OCI-M1 (cell line): ENCODE results near the gene GSC2.
"Not testable (repeated sequence)": the region's sequence is repeated elsewhere in the genome, so short reads cannot be mapped to it uniquely, and the experiment has no call there.

Experiments
- DNase-seq: peaks from one replicate; lab custom pipeline; 2025; lab: John Stamatoyannopoulos, UW

The GSC2 gene

DNA sequence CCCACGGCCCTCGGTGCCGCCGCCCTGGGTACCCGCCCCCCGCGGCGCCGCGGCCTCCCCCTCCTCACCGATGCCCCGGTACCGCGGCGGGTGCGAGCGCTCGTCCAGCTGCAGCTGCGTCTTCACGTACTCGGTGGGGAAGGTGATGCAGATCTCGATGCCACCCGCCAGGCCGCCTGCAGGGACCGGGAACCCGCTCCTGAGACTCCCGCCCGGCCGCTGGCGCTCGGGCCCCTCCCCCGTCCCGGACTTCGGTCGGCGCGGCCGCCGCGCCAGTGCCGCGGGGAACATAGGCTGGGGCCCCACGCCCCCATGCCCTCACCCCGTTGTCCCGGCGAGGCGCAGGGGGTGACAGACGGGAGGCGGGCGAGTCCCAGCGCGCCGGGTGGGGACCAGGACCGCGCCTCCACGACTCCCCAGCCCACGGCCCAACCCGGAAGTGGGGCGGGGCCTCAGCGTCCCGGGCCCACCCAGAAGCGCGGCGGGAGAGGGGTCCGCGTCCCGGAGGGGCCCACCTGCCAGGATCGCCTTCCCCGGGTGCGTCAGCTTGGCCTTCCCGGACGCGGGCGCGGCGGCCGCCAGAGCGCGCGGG, 28.1 kb upstream of the GSC2 start:
- DNase-seq = peak; percentile 70

DNA sequence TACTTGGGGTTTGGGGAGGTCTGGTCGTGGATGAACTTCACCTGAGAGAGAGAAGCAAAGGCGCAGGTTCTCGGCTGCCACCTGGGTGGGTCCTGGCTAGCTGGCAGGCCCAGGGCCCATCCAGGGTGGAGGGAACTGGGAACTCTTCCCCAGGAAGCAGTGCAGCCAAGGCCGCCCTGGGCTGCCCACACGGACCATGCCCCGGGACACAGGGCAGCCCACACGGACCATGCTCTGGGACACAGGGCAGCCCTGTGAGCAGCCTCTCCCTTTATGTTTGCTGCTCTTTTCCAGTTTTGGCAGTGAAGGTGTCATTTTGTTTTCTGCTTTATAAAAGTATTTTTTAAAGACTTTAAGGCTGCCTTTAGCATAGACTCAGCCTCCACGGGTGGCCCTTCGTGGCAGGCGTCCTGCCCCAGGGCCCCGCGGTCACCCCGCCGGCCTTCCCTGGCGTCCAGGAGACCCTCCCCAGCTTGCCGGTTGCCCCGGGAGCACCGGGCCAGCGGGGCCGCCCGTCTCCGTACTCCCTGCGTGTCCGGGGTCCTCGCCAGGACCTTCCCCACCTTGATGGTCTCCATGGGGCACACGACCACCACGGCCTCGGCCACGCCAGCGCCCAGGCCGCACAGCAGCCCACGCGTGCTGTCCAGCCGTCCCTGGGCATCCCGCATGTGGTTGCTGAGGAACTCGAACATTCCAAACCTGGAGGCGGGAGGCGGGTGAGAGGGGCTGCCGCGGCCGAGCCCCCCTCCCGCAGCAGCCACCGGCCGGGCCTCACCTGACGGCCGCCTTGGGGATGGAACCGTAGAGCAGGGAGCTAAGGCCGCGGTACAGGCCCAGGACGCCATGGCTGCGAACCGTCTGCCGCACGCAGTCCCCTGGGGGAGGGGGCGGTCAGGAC, 27.3 kb upstream of the GSC2 start:
- DNase-seq = no peak

DNA sequence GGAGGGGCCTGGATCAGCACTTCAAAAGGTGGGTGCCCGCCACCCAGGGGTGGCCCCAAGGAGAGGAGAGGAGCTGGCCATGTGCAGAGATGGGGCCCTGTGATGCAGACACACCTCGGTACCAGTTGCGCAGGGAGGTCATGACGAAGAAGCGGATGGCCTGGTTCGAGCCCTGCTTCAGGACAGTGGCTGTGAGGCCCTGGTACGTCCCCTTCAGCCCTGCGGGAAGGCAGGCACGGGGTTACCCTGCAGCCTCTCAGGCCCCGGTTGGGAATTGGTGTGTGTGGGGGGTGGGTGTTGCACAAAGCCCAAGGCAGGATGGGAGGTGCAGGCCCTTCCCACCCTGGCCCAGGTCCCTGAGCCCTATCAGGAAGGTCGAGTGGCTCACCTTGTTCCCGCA, 26.6 kb upstream of the GSC2 start:
- no peak for DNase-seq

DNA sequence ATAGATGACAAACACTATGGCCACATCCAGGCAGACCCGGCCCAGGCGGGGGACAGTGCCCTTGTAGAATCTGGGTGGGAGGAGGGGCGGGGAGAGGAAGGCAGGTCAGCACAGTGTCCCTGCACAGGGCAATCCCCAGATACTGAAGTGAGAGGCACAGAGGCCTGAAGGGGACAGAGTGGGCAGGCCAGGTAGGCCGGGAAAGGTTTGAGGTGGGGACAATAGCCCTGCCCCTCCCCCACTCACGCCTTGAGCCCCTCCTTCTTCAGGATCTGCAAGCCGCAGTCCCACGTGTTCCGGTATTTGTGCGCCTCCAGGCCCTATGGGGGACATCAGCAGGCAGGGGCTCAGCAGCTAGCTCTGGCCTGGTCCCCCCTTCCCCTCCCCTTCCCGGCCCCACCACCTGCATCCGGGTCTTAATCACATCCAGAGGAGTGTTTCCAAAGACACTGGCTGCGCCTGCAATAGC, 26.1 kb upstream of the GSC2 start:
- DNase-seq = no peak

DNA sequence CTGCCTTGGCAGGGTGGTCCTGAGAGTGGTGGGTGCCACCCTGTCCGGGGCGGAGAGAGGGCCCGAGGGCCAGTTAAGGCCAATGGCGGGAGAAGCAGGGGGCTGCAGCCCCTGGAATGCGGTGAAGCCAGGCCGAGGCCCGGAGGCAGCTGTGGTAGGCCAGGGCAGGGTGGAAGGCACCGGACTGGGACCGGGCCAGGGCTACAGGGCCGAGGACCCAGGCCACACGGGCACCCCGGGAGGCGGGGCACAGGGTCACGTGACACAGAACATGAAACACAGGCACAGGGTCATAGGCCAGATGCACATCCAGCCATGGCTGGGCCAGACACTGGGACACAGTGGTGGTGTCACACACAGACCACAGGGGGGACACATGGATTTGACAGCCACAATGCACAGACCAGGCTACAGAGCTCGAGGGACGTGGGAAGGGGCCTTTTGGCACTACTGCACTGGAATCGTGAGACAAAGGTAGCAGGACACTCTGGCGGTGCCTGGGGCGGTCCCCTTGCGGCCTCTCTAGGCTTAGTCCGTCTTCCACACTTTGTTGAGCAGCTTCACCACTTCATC, 25.6 kb upstream of the GSC2 start:
- no peak for DNase-seq

DNA sequence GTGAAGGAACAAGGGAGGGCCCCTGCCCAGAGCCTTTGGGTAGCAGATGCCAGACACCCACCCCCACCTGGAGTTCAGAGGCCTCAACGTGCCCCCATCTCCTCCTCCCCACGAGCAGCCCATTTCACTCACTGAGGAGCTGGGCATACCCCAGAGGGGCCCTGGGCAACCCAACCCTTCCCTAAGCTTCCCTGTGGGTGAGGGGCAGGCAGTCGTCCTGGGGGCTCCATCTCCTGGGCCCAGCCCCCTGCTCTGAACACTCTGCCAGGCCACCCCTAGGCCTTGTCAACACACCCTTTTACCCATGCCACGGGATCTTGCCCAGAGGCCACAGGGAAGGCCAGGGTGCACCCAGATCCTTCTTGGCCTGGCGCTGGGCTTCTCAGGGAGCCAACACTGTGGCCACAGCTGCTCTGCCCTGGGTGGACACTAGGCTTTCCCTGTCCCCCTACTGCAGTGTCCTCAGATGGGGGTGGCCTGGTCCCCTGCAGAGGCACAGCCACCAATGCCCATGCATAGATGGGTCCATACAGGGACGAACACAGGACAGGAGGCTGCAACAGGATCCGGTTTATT, 25.0 kb upstream of the GSC2 start:
- DNase-seq = no peak

DNA sequence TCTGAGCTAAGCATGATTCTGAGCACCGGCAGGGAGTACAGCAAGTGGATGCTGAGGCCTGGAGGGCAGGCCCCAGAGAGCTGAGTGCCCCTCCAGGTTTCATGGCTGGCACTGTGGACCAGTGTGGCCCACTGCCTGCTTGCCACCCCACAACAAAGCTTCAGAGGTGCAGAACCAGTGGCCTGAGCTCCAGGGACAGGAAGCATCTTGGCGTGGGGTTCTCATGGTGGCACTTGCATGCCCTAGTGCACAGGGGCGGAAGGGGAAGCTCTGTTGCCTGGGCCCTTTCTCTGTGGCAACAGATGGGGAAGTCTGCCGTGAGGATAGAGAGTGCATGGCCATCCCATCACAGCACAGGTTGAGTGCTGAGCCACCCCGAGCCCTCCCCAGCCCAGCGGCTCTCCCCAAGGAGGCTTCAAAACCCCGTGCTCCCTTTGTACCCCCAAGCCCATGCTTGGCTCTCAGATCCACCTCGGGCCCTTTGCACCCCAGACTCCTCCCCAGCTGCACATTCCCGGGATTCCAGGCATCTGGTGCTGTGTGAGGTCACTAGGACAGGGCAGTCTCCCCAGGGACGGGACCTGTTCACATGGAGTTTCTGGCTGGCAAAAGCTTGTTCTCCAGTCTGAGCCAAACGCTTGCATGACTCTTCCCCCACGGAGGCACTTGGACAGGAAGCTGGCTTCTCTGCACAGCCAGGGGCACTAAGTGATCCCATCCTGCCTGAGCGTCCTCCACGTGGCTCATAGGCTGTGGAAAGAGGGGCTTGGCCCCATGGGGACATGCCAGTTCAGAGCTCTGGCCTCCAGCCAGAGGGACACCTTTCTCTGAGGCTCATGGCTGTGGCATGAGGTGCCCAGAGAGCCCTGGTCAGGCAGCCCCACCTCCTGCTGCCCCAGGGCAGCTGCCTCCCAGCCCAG, 24.3 kb upstream of the GSC2 start:
- DNase-seq = no peak

DNA sequence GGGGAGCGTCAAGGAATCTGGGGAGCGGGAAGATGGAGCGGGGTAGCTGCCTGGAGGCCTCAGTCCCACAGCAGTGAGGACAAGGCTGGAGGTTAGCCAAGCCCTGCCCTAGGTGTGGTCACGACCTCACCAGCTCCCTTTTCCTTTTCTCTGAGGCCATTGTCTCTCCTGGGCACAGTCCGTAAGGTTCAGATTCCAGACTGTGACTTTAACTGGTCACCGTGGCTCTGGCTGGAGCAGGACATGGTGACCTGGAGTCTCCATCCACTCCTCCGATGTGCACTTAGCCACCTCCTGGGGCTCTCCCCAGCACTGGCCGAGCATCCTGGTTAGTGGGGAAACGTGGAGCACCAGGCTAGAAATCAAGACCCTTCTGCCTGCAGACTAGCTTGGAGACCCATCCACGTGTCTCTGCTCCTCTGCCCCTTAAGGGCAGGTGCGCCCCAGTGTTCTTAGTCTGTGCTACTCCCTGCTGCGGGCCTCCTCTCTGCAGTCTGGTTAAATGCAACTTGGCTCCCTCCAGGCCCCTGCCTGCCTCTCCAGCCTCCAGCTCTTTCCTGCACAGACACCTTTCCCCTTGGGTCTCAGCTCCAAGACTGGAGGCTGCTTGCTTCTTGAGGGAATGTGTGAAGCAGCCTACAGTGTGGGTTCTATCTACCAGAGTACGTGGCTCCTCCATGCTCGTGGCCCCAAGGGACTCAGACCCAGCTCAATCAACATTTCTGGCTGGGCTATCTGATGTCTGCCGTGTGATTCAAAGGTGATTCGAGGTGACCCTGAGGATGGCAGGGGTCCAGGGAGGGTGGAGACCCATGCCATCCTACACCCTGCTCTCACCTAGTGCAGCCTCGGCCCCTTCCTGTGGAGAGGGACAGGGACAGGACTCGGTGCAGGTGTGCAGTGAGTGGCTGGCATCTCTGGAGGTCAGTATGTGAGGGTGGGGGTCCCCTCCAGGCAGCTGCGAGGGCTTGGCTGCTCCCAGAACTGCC, 23.2 kb upstream of the GSC2 start:
- no peak for DNase-seq

DNA sequence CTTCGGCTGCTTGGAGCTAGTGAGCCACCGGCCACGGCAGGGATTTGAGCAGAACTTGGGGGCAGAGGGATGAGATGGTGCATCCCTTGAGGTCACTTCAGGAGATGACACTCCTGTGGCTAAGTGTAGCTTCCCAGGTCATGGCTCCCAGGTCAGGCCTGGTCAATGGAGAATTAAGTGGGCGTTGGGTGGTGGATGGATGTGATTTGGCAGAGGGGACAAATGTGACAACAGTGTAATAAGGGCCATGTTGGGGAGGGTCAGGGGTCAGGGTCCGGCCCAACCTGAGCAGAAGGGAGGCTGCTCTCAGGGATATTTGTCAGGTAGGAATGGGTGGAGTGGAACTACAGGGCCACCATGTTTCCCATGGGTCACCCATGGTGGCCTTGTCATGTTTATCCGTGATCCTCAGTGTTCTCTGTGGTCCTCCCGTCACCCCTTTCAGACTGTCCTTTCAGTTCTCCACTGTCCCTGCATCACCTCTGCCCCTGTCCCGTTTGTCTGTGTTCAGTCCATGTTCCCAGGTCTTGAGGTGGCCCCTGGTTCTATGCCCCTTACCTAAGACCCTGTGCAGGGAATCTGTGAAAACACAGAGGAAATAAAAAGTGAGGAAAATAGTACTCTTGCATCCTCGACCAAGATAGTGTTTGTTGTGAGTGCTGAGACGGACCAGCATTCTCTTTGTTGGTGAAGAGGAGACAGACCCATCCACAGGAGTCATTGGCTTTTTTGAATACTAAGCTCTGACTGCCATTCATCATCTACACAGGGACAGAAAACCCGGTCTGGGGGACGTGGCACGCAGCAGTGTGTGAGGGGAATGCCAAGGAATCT, 22.3 kb upstream of the GSC2 start:
- no peak for DNase-seq

DNA sequence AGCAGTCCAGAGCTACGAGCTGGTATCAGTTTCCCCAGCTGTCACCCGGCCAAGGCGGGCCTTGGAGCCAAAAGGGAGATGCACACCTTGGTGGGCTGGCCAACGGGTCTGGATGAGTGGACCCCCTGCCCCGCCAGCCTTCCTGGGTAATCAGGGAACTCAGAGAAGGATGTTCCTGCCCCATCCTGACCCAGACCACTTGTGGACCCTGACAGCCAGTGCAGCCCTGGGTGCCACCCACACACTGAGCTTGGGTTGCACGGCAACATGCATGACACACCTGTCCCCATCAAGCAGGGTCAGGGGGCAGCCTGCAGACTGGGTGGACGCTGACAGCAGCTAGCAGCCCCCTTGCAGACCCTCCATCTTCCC, 19.8 kb upstream of the GSC2 start:
- DNase-seq = no peak

DNA sequence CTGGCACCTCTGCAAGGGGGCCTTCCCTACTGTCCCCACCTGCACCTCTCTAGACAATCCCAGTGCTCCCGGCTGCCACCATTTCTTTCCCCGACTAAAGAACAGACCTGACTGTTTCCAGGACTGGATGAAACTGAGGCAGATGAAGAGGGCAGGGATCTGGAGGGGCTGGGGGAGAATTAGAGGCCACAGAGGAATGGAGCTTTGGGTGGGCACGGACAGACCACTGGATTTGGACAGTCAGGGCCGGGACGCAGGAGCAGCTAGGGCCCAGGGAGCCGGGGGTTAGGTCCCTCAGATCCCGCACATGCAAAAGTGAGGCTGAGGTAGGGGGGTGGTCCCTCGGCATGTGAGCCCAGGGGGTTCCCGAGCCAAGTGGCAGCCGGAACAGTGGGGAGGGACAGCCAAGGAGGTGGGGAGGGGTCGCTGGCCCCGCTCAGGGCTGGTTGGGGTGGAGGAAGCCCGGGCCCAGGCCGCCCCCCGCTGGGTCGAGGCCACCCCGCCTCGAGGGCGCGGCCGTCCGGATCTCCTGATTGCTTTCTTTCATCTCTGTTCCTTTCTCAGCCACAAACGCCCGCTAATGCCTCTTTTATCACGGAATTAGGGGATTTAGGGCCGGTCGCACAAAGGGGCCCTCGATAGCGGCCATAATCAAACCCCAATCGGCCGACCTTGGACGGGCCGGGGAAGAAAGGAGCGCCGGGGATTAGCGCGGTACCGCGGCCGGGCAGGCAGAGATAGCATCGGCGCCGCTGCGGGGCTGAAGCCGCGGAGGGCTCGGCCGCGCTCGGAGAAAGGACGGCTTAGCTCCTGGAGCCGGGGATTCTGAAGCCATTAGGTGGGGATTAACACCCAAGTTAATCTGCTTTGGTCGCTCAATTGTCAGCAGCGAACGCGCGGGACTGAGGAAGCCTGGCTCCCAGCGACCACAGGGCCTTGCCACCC, 19.2 kb upstream of the GSC2 start:
- DNase-seq = peak; percentile 35

DNA sequence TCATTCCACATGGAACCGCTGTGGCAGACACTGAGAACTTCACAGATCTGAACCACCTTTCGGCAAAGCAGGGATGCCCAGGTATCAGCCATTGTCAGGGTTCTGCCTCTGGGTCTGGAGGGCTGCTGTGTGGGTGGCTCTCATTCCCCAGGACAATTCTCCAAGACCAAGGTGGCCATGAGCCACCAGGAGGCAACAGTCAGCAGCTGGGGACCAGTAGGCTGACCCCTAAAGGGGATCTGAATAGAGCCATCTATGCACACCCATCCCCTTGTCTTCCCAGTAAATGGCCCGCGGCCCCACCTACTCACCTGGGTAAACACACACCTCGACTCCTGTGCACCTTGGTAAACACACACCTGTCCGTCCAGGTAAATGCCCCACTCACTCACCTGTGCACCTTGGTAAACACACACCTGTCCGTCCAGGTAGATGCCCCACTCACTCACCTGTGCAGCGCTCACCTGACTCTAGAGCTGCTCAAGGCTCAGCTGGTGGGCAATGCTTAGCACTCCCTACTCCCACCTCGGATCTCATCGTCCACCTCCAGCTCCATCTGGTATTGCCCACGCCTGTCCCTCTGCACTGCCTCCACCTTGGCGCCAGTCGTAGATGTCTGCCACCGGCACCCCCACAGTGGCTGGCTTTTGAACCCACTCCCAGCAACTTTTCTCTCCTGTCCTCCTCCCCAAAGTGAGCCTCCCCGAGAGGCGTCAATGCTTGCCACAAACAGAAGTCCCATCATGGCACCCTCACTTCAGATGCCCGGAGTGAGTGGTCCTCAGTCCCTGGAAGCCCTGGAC, 18.2 kb upstream of the GSC2 start:
- no peak for DNase-seq

DNA sequence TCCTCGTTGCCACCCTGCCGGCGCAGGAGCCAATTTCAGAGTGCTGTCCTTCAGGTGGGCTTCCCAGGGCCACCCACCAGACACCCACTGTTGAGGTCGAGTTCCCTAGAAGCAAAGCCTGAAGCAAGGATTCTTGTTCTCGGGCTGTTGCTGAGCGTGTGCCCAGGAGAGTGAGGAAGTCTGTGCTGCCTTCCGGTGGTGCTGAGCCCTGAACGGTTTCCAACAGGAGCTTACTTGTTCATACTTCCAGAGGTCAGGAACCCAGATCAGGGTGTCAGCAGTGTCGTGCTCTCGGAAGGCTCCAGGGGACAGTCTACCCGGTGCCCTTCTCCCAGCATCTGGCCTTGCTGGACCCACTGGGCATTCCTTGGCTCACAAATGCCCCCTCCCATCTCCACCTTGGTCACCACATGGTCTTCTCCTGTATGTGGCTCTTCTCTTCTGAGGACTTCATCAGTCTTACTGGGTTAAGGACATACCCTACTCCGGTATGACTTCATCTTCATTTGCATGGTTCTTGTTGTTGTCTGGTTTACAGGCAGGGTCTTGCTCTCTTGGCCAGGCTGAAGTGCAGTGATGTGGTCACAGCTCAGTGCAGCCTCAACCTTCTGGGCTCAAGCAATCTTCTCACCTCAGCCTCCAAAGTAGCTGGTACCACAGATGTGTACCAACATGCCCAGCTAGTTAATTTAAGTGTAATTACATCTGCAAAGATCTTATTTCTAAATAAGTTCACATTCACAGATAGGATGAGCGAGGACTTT, 17.2 kb upstream of the GSC2 start:
- no peak for DNase-seq

DNA sequence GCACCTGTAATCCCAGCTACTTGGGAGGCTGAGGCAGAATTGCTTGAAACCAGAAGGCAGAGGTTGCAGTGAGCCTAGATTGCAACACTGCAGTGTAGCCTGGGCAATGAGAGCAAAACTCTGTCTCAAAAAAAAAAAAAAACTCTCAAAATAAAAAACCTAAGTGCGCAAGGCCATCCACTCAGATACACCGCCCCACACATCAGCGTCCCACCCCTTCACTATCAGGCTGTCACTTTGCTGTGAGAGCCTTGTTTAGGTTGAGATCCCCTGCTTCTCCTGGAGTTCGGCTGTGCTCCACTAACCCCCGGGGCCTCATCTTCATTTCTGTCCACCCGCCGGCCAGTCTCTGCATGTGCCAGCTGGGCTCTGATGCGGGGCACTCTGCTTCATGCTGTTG, 16.3 kb upstream of the GSC2 start:
- DNase-seq = no peak

DNA sequence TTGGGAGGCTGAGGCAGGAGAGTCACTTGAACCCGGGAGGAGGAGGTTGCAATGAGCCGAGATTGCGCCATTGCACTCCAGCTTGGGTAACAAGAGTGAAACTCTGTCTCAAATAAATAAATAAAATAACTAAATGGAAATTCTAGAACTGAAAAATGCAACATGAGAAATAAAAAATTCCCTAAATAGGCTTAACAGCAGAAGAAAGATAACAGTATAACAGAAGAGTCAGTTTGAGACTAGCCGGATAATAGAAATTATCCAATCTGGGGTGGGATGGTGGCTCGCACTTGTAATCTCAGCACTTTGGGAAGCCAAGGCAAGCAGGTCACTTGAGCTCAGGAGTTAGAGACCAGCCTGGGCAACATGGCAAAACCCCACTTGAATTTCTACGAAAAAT, 14.3 kb upstream of the GSC2 start:
- DNase-seq = no peak

DNA sequence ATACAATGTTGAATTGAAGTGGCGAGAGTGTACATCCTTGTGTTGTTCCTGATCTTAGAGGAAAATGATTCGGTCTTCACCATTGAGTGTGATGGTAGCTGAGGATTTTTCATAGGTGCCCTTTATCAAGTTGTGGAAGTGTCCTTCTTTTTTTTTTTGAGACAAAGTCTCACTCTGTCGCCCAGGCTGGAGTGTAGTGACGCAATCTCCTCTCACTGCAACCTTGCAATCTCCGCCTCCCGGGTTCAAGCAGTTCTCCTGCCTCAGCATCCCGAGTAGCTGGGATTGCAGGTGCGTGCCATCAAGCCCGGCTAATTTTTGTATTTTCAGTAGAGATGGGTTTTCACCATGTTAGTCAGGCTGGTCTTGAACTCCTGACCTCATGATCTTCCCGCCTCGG, 8.6 kb upstream of the GSC2 start:
- DNase-seq = not testable (repeated sequence)

DNA sequence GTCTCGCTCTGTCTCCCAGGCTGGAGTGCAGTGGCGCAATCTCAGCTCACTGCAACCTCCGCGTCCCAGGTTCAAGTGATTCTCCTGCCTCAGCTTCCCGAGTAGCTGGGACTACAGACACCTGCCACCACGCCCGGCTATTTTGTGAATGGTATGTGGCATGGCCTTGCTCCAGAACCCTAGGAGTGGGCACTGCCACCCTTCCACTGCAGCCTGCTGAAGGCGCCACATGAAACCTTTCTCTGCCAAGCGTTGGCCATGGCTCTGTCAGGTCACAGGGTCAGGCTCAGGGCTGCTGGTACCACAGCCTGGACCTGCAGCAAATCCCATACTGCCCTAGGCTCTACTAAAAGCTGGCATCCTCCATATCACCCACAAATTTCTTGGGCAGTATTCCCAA, 6.0 kb upstream of the GSC2 start:
- DNase-seq = not testable (repeated sequence)
